Astrocyte (in vitro differentiated cells and primary cell): ENCODE results near the gene EIF4B. TPM values are rescaled to one million over a fixed set of nuclear protein-coding genes. Genes with fewer than 3 reads are reported as not detected.
A peak's percentile ranks its signal among the peaks of the same experiment; 100 is the strongest.

Experiments used
- DNase-seq: peaks from one replicate; pipeline ENCODE4 v3.0.0-alpha.2; 2010; ENCODE audit warnings: low read depth
- FAIRE-seq: peaks from 2 replicates; lab custom pipeline; 2011; peaks lifted over from hg19 to GRCh38; lab: Jason Lieb, UNC
- H2AFZ ChIP-seq: 2 replicates; pipeline ENCODE4 v1.6.0; 2012; ENCODE audit warnings: low read depth, low read length, inconsistent platforms
- H3K27ac ChIP-seq: 2 replicates; pipeline ENCODE4 v1.5.1; 2011; ENCODE audit warnings: low read depth, low read length, inconsistent platforms
- H3K27me3 ChIP-seq: 2 replicates; pipeline ENCODE4 v1.6.0; 2011; ENCODE audit warnings: low read length, inconsistent platforms; ENCODE audit not compliant: insufficient read depth
- H3K36me3 ChIP-seq: 2 replicates; pipeline ENCODE4 v1.5.1; 2011; ENCODE audit warnings: low read length, inconsistent platforms; ENCODE audit not compliant: insufficient read depth
- H3K4me1 ChIP-seq: 2 replicates; pipeline ENCODE4 v1.5.1; 2011; ENCODE audit warnings: low read length, inconsistent platforms; ENCODE audit not compliant: insufficient read depth
- H3K4me2 ChIP-seq: 2 replicates; pipeline ENCODE4 v1.6.0; 2012; ENCODE audit warnings: low read length, inconsistent platforms
- H3K4me3 ChIP-seq: 2 replicates; pipeline ENCODE4 v1.5.1; 2011; ENCODE audit warnings: low read depth, mild to moderate bottlenecking, low read length, inconsistent platforms; ENCODE audit not compliant: insufficient read depth
- H3K79me2 ChIP-seq: 2 replicates; pipeline ENCODE4 v1.6.0; 2012; ENCODE audit warnings: mild to moderate bottlenecking, low read length, inconsistent platforms; ENCODE audit not compliant: insufficient read depth
- H3K9ac ChIP-seq: 2 replicates; pipeline ENCODE4 v1.6.0; 2012; ENCODE audit warnings: mild to moderate bottlenecking, low read length, inconsistent platforms
- H3K9me3 ChIP-seq: 2 replicates; pipeline ENCODE4 v1.5.1; 2012; ENCODE audit warnings: low read depth, mild to moderate bottlenecking, low read length, inconsistent platforms; ENCODE audit not compliant: insufficient read depth
- H4K20me1 ChIP-seq: 2 replicates; pipeline ENCODE4 v1.6.0; 2012; ENCODE audit warnings: low read length, inconsistent platforms; ENCODE audit not compliant: insufficient read depth
- H3K27ac Mint-ChIP-seq: one replicate; pipeline ENCODE4 v1.8.0; 2021; ENCODE audit warnings: mild to moderate bottlenecking, mixed read lengths; ENCODE audit not compliant: unreplicated experiment
- H3K27me3 Mint-ChIP-seq: one replicate; pipeline ENCODE4 v1.8.0; 2021; ENCODE audit warnings: low read depth, mixed read lengths; ENCODE audit not compliant: unreplicated experiment
- H3K36me3 Mint-ChIP-seq: one replicate; pipeline ENCODE4 v1.8.0; 2021; ENCODE audit warnings: low read depth, mixed read lengths; ENCODE audit not compliant: unreplicated experiment
- H3K4me1 Mint-ChIP-seq: one replicate; pipeline ENCODE4 v1.8.0; 2021; ENCODE audit warnings: low read depth, mixed read lengths; ENCODE audit not compliant: unreplicated experiment
- H3K4me3 Mint-ChIP-seq: one replicate; pipeline ENCODE4 v1.8.0; 2021; ENCODE audit warnings: mild to moderate bottlenecking, moderate library complexity, mixed read lengths; ENCODE audit not compliant: unreplicated experiment
- H3K9me3 Mint-ChIP-seq: one replicate; pipeline ENCODE4 v1.8.0; 2021; ENCODE audit warnings: mild to moderate bottlenecking, mixed read lengths; ENCODE audit not compliant: unreplicated experiment
- CTCF ChIP-seq: IDR thresholded peaks from 2 replicates; pipeline ENCODE4 v1.5.1; 2011; ENCODE audit warnings: low read depth, mild to moderate bottlenecking, inconsistent platforms, low read length, moderate library complexity; ENCODE audit not compliant: insufficient read depth
- EZH2 ChIP-seq: IDR thresholded peaks from 2 replicates; pipeline ENCODE4 v1.6.1; 2012; ENCODE audit warnings: mild to moderate bottlenecking, low read length, inconsistent platforms; ENCODE audit not compliant: insufficient read depth
- total RNA-seq: library from RNA; stranded (reverse); gene quantifications from 2 replicates; pipeline ENCODE4 v1.2.1, GENCODE V29; 2021

Gene EIF4B
- total RNA-seq, 1 donor from 2014 or later = 242 TPM

DNA sequence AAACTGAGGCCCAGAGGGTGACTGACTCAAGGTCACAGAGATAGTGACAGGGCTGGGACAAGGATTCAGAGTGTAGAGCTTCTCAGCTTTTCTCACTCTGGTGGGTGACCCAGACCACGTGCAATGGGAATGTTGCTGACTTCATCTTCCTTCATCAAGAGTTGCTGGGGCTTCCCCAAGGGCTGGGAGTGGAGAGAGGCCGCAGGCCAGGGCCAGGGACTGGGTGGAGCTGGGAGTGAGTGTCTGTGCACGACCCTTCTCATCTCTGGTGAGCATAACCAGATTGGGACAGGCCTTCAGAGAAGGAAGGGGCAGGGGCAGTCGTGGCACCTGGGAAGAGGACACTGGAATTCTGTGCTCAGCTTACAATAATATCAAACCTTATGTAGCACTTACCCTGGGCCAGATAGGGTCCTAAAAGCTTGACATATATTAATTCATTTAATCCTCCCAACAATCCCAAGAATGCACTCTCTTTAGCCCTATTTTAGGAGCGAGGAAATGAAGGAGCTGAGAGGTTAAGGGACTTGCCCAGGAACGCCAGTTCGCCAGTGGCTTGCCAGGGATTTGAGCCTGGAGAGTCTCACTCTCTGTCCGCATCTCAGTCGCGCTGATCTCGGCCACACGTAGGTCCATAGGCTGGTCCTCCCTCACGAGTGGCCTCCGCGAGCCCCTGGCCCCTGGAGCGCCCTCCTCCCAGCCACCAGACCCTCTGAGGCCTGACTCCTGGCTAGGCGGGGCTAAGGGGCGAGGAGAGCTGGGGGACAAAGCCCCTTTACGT is 41.5 kb upstream of the EIF4B start:
- Histone ChIP-seq H3K79me2 (no peaks in the 10 kb centered on the region), H3K27ac (no peak overlapping the region), H3K36me3 (no peaks in the 10 kb centered on the region), H3K9me3 (no peaks in the 10 kb centered on the region), H2AFZ (peak overlapping the region; percentile 81), H4K20me1 (no peaks in the 10 kb centered on the region), H3K4me3 (no peak overlapping the region), H3K4me2 (peak overlapping the region; percentile 83), H3K9ac (peak overlapping the region; percentile 42), H3K4me1 (peaks cover 4% of the 10 kb centered on the region), H3K27me3 (no peaks in the 10 kb centered on the region)
- FAIRE-seq (no peak), DNase-seq (no peak)
- no peak overlapping the region for H3K27ac Mint-ChIP-seq
- H3K27me3 Mint-ChIP-seq = peaks cover 3% of the 10 kb centered on the region
- TF ChIP-seq EZH2 (no peak), CTCF (no peak)
- H3K36me3 Mint-ChIP-seq = no peaks in the 10 kb centered on the region
- H3K4me3 Mint-ChIP-seq = peak overlapping the region; percentile 29
- no peaks in the 10 kb centered on the region for H3K4me1 Mint-ChIP-seq
- peaks cover under 1% of the 10 kb centered on the region for H3K9me3 Mint-ChIP-seq

DNA sequence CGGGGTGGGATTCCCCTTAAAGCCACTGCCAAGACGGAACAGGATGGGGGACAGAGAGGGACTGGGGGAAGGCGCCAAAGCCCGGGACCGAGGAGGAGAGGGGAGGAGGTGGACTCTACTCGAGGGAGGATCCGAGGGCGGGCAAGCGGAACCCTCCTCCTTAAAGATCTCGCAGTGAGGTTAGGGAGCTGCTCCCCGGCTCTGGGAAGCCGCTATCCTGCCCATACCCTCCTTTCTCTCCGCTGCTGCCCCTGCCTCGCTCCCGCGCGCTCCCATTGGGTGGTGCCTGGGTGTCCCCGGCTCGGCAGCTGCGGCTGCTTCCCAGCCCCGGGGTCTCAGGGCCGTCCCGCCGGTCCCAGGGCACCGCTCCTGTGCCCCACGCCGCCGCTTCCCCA is 40.9 kb upstream of the EIF4B start:
- Mint-ChIP-seq H3K27ac (no peak overlapping the region), H3K4me1 (no peaks in the 10 kb centered on the region), H3K36me3 (no peaks in the 10 kb centered on the region), H3K9me3 (no peaks in the 10 kb centered on the region), H3K27me3 (peaks cover 3% of the 10 kb centered on the region), H3K4me3 (no peak overlapping the region)
- DNase-seq = no peak
- H3K4me2 ChIP-seq = peak overlapping the region; percentile 83
- no peak for FAIRE-seq
- no peaks in the 10 kb centered on the region for H3K27me3 ChIP-seq
- H2AFZ ChIP-seq = peak overlapping the region; percentile 81
- H3K4me1 ChIP-seq = peaks cover 4% of the 10 kb centered on the region
- no peaks in the 10 kb centered on the region for H3K36me3 ChIP-seq
- H4K20me1 ChIP-seq = no peaks in the 10 kb centered on the region
- no peaks in the 10 kb centered on the region for H3K79me2 ChIP-seq
- H3K9ac ChIP-seq = peak overlapping the region; percentile 42
- TF ChIP-seq CTCF (no peak), EZH2 (peak; percentile 46)
- no peaks in the 10 kb centered on the region for H3K9me3 ChIP-seq
- peak overlapping the region; percentile 39 for H3K4me3 ChIP-seq
- H3K27ac ChIP-seq = no peak overlapping the region

DNA sequence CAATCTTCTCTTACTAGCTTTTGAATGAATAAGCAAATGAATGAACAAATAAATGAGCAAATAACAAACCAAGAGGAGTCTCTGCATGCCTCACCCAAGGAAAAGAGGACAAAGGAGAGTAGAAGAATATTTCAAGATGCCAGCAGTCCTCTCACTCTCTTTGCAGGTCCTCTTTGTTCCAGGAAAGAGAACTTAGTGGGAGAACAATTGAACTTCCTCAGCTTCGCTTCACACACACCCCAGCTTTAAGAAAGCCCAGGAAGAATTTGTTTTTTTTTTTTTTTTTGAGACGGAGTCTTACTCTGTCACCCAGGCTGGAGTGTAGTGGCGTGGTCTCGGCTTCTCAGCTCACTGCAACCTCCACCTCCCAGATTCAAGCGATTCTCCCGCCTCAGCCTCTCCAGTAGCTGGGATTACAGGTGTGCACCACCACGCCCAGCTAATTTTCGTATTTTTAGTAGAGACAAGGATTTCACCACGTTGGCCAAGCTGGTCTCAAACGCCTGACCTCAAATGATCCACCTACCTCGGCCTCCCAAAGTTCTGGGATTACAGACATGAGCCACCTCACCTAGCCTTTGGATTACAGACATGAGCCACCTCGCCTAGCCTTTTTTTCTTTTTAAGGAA is 37.0 kb upstream of the EIF4B start:
- Histone ChIP-seq H3K4me2 (no peak overlapping the region), H2AFZ (no peak overlapping the region), H3K4me1 (peaks cover 9% of the 10 kb centered on the region), H3K4me3 (no peak overlapping the region), H3K79me2 (no peaks in the 10 kb centered on the region), H3K36me3 (no peaks in the 10 kb centered on the region), H3K27ac (no peak overlapping the region), H4K20me1 (no peaks in the 10 kb centered on the region), H3K9me3 (no peaks in the 10 kb centered on the region), H3K9ac (no peak overlapping the region), H3K27me3 (no peaks in the 10 kb centered on the region)
- peaks cover 3% of the 10 kb centered on the region for H3K27me3 Mint-ChIP-seq
- no peak for TF ChIP-seq CTCF
- TF ChIP-seq EZH2 = no peak
- H3K9me3 Mint-ChIP-seq = no peaks in the 10 kb centered on the region
- H3K27ac Mint-ChIP-seq = no peak overlapping the region
- H3K4me1 Mint-ChIP-seq = peaks cover 14% of the 10 kb centered on the region
- no peaks in the 10 kb centered on the region for H3K36me3 Mint-ChIP-seq
- no peak overlapping the region for H3K4me3 Mint-ChIP-seq
- FAIRE-seq (no peak), DNase-seq (no peak)
